Femur (tissue), 1 donor: ENCODE data around the gene FAM90A1.
"Not testable (repeated sequence)": the region's sequence is repeated elsewhere in the genome, so short reads cannot be mapped to it uniquely, and the experiment has no call there.

Source experiments
- DNase-seq: peaks from one replicate; pipeline ENCODE4 v3.0.0-alpha.2; 2017

The FAM90A1 gene

DNA sequence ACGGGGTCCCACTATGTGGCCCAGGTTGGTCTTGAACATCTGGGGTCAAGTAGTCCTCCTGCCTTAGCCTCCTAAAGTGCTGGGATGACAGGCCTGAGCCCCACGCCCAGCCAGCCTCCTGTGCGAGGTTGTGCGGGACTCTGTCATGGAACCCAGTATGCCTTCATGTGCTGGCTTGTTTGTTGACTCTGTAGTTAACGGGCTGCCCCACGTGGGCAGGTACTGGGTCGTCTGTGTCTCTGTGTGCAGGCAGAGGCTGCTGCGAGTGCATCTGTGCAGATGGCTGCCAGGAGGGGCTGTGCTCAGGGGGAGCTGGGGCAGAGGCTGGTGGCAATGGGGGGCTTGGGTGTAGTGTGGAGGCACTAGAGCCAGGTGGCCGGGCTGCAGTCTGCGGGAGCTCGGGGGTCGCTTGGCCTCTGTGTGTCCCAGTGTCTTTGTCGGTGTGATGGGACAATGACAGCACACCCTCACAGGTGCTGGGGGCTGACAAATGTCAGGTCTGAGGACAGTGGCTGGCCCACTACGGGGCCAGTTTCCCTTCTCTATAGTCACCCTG lies 6.0 kb upstream of the FAM90A1 start:
- DNase-seq = not testable (repeated sequence)

DNA sequence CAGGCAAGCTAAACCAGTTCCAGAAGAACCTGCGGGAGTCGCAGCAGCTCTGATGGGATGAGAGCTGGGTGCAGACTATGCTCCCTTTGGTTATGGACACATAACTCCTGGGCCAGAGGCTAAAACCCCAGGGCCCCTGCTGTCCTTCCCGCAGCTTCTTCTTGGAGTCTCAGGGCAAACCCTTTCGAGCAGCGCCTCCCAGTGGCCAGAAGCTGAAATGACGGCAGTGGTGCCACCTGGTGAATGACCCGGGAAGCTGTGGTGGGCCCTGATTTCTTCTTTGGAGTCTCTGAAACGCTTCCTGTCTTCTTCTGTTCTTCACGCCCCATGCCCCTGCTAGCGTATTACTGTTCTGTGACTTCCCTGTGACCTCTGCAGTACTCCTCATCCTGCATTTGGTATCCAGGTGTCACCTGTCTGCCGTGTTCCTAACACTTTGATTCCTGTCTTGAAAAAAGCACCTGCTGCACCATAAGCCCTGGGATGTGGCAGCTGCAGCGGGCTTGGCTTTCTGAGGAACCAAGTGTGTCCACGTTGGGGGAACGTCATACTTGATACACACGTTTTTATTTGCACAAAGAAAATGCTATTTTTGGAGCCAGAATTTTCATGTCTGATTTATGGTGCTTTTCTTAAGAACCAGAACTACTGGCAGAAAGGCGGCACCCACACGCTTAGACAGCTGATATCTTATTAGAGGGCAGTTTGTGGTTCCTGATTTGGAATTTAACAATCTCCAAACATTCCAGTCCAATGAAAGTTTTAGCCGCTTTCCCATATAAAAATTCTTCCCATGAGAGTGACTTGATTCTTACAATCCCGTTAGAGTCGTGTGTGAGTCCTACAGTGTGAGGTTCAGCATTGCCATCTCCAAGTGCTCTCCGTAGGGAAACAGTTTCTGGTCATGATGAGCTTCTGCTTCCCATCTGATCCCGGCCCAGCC lies 4.5 kb upstream of the FAM90A1 start:
- not testable (repeated sequence) for DNase-seq

DNA sequence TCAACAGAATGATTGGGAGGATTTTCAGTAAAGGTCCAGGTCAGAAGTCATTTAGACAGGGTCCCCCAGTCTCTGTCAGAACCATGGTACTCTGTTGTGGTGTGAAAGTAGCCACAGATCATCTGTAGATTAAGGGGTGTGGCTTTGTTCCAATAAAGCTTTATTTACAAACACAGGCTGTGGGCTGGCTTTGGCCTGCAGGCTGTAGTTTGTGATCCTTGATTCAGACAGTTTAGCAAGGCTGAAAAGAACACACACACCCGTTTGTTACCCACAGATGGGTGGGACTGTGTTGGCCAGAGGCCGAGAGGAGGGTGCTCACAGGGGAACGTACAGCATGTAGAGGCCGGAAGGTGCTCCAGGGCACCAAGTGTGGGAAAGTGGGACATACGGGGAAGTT lies 3.6 kb upstream of the FAM90A1 start:
- DNase-seq = not testable (repeated sequence)

DNA sequence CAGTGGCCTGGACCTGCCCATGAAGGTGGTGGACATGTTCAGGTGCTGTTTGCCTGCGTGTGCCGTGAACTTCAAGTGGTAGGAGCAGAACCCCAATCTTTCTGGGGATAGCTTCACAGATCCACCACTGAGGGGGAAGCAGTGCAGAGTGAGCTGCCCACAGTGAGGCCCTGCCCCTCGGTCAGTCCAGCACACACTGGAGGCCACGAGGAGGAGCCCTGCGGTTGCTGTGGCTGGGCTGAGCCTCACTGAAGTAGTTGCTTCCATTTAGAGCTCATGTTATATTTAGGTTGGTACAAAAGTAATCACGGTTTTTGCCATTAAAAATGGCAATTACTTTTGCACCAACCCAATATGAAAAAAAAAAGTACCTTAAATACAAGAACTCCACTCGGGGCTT lies 2.1 kb upstream of the FAM90A1 start:
- DNase-seq = peak; percentile 46

DNA sequence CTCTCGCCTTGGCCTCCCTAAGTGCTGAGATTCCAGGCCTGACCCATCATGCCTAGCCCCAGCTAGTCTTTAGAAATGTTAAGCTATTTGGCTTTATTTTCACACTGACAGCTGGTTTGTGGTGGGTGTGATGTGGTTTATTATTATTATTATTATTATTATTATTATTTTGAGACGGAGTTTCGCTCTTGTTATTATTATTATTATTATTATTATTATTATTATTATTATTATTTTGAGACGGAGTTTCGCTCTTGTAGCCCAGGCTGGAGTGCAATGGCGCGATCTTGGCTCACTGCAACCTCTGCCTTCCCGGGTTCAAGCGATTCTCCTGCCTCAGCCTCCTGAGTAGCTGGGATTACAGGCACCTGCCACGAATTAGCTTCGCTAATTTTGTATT lies 1.2 kb upstream of the FAM90A1 start:
- DNase-seq = not testable (repeated sequence)

DNA sequence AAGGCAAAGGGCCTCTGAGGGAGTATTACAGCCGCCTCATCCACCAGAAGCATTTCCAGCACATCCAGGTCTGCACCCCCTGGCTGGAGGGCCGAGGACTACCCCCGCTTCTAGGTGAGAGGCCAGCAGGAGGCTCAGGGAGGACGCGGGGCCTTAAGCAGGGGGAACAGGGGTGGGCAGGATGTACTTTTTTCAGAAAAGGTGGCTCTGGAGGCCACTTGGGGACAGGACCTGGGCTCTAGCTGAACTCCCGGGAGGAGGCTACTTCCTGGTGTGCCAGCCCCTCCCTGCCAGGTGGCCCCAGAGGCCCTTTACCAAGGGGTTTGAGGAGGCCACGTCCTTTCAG lies 287 bp upstream of the FAM90A1 start:
- not testable (repeated sequence) for DNase-seq

DNA sequence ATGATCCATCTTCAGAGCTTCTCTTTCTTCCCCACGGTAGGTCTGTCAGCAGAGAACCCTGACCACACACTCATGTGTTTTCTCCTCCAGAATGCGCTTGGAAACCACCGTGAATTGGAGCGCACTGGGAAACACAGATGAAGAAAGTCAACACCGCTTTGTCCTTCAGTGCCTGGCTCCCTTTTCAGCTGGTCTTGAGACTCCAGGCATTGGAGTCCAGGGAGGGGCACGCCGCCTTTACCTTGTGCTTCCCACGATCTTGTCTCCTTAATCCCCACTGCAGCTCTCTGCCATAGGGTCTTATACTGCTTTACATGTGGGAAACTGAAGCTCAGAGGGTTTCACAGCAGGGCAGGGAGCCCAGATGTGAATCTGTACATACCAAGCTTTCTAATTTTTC lies 1.1 kb downstream of the FAM90A1 start:
- no peak for DNase-seq

DNA sequence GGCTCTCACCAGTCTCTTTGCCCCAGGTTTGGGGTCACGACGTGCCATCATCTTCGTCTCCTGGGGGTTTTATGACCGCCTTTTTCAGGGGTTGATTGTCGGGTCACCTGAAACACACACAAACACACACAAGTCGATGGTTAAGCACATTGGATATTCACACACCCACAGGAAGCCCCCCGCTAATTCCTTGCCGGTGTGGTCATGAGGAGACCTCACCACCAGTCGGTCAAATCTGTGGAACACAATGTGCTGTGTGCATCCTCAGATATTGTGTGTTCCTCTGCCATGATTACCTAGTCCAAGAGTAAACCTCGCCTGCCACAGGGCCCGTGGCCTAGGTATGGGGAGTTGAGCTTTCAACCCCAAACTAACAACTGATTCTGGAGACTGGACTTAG lies 2.6 kb downstream of the FAM90A1 start:
- not testable (repeated sequence) for DNase-seq

DNA sequence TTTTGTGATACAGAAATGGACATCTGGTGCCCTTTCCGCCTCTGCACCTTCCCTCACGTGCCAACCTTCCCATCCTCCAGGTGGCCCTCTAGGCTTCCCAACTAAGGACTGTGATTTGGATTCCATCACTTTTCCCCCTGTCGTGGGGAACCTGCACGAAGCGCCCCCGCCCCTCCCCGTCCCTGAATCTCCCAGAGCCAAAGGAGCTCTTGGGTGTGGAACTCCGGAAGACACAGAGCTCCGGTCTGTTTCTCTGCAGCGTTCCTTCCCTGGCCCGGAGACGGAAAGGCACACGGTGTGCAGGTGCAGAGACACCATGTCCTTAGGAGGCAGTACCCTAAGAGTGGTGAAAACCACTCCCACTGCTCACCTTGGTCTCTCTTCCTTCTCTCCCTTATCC lies 3.8 kb downstream of the FAM90A1 start:
- DNase-seq = not testable (repeated sequence)

DNA sequence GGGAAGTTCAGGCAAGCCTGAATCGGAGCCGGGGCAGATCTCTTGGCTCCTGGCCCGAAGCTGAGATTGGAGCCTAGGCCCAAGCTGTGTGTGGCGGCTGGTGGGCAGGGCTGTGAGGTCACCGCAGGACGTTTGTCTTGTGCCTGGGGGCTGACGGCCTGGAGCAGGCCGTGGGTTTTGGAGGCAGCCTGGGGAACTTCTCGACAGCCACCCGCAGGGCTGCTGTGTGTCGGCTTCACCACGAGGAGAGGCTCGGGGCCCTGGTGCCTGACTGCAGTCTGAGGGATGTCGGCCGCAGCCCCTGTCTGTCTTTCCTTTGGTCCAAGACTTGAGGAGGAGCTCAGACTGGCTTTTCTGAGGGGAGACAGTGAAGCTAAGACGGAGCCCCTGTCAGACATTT lies 5.1 kb downstream of the FAM90A1 start:
- not testable (repeated sequence) for DNase-seq

DNA sequence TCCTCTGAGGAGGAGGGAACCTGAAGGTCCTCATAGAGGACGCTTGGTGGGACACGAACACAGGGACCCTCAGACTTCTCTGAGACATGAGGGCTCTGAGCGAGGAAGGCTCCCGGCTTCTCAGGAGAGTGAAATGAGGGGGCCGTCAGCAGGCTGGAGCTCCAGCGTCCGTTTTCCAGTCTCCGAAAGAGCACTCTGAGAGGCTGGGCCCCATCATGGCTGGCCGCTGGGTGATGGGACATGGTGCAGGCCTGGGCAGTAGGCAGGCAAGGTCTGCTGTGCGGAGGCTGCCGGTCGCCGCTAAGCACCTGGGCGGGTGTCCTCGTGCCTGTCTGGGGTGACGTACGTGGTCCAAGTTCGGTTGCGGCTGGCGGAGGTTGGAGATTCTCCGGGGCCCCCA lies 5.6 kb downstream of the FAM90A1 start:
- DNase-seq = not testable (repeated sequence)

DNA sequence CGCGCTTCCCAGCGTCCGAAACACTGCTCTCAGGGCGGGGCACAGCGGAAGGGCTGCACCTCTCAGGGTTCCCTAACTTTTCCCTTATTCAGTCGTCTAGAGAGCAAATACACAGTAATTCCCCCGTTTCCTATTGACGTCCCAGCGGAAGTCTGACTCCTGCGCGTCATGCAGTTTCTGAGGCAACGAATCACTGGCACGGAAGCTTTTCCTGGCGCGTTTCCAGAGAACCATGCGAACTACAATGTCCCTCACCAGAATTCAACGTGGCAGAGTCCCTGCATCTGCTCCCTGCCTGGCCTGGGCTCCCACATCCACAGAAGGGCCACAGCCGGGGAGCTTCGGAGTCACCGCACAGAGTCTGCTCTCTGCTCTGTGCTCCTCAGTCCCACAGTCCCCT lies 6.0 kb downstream of the FAM90A1 start:
- DNase-seq = peak; percentile 27

DNA sequence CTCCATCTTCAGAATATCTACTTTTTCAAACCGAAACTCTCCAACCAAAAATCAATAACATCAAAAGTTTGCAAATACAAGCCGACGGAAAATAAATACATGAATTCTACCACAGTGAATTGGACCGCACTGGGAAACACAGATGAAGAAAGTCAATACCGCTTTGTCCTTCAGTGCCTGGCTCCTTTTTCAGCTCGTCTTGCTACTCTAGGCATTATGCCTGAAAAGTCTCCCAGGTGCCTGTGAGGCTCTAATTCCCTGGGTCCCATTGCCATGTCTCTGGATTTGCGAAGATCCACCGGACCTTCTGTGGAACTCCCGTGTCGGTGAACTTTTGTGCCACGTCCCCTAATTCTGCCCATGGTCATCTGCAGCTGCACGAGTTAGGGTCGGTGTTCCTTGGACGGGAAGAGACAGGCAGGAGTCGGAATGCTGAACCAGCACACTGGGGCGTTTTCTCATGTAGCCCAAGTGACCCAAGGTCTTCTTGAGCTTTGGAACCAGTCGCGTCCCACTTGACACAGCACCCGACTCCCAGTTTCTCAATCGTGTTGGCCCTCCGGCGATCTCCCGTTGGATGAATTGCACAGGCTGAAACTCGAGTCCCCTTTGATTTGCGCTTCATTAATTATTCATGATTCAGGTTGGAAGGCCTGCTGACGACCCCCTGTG lies 8.6 kb downstream of the FAM90A1 start:
- DNase-seq = not testable (repeated sequence)

DNA sequence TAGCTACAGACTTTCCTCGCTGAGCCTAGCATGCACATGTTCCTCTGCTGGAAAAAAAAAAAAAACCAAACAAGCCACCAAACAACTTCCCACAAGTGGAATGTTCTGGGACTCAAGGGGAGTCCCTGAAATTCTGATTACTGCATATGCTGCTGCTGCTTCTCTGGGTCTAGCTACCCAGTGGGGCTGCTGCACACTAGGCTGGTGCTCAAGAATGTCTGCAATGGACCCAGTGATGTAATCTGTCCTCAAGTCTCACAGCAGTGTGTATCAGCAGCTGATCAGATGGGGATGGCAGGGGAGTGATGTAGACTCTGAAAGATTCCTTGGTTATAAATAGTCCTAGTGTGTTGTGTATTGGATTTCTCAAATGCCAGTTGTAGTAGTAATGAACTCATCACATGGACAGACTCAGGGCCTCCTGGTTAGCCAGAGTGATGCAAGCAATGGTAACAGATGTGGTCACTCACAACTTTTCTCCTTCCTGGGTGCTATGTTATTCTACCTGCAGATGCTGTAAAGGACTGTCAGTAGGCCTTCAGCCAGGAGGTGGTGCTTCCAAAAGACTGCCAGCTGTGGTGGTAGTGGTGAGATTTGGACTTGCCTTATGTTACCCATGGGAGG lies 29.6 kb downstream of the FAM90A1 start:
- not testable (repeated sequence) for DNase-seq

DNA sequence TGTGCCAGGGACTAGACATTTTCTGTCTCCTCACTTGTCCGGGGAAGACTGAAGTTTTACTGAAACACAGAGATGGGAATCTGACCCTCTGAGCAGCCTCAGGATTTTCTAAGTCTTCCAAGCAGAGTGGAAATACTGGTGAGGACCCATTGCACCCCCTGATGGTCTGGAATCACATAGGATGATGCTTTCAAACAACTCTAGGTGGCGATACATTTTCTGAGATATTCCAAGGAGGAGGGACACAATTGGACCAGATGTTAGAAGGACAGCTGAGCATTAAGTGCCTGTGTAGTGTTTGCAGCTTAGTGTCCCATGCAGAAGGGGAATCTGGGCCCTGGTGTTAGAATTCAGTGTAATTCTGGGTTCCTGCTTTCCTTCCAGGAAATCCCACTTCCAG lies 39.3 kb downstream of the FAM90A1 start:
- DNase-seq = not testable (repeated sequence)

DNA sequence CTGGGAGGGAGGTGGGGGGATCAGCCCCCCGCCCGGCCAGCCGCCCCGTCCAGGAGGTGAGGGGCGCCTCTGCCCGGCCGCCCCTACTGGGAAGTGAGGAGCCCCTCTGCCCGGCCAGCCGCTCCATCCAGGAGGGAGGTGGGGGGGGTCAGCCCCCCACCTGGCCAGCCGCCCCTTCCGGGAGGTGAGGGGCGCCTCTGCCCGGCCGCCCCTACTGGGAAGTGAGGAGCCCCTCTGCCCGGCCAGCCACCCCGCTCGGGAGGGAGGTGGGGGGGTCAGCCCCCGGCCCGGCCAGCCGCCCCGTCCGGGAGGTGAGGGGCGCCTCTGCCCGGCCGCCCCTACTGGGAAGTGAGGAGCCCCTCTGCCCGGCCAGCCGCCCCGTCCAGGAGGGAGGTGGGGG lies 43.2 kb downstream of the FAM90A1 start:
- not testable (repeated sequence) for DNase-seq

DNA sequence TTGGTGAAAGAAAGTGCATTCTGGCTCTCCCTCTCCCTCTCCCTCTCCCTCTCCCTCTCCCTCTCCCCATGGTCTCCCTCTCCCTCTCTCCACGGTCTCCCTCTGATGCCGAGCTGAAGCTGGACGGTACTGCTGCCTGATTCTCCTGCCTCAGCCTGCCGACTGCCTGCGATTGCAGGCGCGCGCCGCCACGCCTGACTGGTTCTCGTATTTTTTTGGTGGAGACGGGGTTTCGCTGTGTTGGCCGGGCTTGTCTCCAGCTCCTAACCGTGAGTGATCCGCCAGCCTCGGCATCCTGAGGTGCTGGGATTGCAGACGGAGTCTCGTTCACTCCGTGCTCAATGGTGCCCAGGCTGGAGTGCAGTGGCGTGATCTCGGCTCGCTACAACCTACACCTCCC lies 44.1 kb downstream of the FAM90A1 start:
- DNase-seq = not testable (repeated sequence)

DNA sequence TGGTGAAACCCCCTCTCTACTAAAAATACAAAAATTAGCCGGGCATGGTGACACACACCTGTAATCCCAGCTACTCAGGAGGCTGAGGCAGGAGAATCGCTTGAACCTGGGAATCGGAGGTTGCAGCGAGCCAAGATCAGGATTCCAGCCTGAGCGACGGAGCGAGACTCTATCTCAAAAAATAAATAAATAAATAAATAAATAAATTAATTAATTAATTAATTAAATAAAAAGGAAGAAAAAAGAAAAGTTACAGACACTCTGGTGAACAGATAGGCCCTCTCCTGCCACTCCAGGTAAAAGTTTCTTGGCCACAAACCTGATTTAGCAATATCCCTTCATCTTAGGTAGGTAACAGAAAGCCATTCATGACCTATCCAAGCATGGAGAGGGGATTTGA lies 44.5 kb downstream of the FAM90A1 start:
- DNase-seq = not testable (repeated sequence)

DNA sequence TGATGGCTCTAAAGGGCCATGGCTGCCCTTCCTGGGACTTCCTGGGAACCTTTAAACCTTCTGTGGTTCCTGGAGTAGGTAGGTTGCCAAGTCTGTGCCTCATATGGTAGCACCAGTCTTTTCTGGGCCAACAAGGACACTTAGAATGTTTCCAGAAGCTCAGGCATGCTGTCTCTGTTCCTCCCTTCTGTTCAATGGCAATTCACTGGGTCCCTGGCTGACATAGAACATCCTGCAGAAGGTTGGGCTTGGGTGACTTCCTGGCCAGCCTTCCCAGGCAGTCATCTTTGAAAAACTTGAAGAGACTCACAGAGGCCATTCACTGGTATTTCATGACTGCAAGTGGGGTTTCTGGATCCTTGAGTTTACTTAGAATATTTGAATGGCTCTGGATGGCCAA lies 46.1 kb downstream of the FAM90A1 start:
- not testable (repeated sequence) for DNase-seq

DNA sequence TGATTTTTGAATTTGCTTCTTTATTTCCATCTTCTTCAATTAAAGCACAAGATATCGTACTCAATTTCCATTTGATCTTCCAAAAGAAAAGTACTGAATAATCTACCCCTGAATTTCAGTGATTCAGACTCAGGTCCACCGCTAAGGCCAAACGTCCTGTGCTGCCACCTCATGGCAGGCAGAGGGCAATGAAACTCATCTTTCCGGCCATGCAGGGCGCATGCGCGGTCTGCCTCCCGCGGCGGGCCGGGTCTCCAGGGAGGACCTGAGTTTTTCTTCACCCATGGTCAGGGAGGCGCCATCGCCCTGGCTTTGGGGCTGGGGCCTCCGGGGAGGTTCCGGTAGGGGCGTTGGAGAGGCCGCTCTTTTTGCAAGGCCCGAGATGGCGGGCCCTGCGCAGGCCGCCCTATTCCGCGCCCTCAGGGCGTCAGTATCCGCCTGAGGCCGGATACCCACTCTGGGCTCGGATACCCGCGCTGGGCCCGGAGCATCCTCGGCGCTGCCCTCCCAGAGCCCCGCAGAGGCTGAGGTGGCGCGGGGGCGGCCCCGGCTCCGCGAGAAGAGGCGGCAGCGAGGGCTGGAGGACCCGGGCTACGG lies 47.3 kb downstream of the FAM90A1 start:
- DNase-seq = peak; percentile 84

DNA sequence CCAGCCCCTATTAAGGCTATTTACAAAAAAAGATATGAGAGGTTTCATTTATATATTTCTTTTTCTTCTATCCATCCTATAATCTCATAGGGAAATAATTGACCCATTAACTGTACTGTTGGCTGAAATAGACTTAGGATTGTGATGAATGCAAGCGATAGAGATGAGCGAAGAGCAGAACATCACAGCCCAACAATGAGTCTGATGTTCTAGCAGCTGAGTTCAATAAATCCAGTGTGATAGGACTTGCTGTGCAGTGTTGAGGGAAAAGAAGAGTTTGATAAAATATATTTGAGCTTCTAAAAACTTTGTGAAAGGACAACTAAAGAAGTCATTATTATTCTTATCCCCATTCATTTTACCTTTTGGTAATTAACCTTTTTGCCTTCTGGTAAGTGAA lies 54.5 kb downstream of the FAM90A1 start:
- DNase-seq = not testable (repeated sequence)
